IgD-negative memory B cell (primary cell): ENCODE data around the gene TMEM163. TPM values are rescaled to one million over a fixed set of nuclear protein-coding genes. Genes with fewer than 3 reads are reported as not detected.
A peak's percentile ranks its signal among the peaks of the same experiment; 100 is the strongest.
"Not testable (repeated sequence)": the region's sequence is repeated elsewhere in the genome, so short reads cannot be mapped to it uniquely, and the experiment has no call there.

Experiments
- H3K27ac Mint-ChIP-seq, 3 donors: one replicate each; pipeline ENCODE4 v1.8.0; 2020 to 2022; ENCODE audit warnings: mild to moderate bottlenecking in 3 of 3, mixed read lengths in 3 of 3, moderate library complexity in 1 of 3
- H3K27me3 Mint-ChIP-seq: one replicate; pipeline ENCODE4 v1.8.0; 2021; ENCODE audit warnings: mixed read lengths
- H3K36me3 Mint-ChIP-seq: one replicate; pipeline ENCODE4 v1.8.0; 2020; ENCODE audit warnings: mild to moderate bottlenecking, mixed read lengths
- H3K4me1 Mint-ChIP-seq, 3 donors: one replicate each; pipeline ENCODE4 v1.8.0; 2020 to 2022; ENCODE audit warnings: mixed read lengths in 3 of 3, mild to moderate bottlenecking in 1 of 3
- H3K4me3 Mint-ChIP-seq, 4 donors: one replicate each; pipeline ENCODE4 v1.8.0; 2020 to 2022; ENCODE audit warnings: mild to moderate bottlenecking in 4 of 4, mixed read lengths in 4 of 4, moderate library complexity in 3 of 4
- H3K9me3 Mint-ChIP-seq, 3 donors: one replicate each; pipeline ENCODE4 v1.8.0; 2020 to 2021; ENCODE audit warnings: mixed read lengths in 3 of 3, mild to moderate bottlenecking in 1 of 3
- polyA plus RNA-seq: library from polyadenylated mRNA; unstranded; fragments of 300-500 nt; fragmentation: Illumina TruSeq; gene quantifications from one replicate; pipeline ENCODE4 v1.2.3, GENCODE V29; 2021

TMEM163 gene
- polyA plus RNA-seq, 1 donor from 2014 or later: 1.2 TPM

DNA sequence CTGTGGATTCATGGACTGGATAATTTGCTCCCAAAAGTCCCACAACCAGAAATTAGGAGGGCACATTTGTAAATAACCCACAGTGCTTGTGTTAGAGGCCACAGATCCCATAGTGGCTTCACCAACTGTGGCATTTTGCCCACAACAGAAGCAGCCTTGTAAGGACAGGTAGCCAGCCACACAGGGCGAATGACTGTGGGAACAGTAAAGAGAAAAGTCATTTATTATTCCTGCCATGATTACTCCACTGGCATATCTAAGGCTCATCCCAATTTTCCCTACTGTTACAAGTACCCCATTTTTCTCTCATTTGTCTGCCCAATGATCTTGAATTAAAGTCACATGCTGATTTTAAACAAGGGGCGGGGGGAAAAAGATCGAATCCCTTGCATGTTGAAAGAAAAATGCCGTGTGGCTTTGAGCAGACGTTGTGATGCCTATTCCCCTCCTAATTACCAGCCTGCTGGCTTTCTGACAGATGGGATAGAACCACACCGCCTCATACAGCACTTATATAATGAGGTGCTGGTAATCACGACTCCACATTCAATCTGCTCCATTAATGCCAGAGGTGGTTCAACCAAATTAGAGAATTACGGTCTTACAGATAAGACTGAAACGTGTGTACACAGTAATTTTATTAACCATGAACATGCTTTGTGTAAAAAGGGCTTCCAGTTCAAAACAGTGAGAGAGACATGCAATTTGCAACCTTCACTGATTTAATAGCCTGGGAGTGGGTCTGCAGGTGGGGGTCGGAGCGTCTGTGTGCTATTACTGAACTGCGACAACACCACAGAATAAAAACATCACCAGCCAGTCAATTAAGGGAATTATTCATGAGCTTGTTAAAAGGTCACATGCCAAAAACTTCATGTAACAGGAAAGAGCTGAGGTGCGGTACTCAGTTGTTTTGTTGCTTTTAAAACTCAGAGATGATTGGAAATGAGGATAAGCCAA, 196.0 kb downstream of the TMEM163 start:
- Mint-ChIP-seq H3K4me1 (peaks cover 0 to 3% (median 0%) of the 10 kb centered on the region in 3 donors), H3K27ac (peak overlapping the region in 1 of 3 donors; percentile 11), H3K36me3 (peaks cover 10% of the 10 kb centered on the region), H3K27me3 (no peaks in the 10 kb centered on the region), H3K9me3 (peaks cover 0 to 2% (median 0%) of the 10 kb centered on the region in 3 donors), H3K4me3 (no peak overlapping the region)

DNA sequence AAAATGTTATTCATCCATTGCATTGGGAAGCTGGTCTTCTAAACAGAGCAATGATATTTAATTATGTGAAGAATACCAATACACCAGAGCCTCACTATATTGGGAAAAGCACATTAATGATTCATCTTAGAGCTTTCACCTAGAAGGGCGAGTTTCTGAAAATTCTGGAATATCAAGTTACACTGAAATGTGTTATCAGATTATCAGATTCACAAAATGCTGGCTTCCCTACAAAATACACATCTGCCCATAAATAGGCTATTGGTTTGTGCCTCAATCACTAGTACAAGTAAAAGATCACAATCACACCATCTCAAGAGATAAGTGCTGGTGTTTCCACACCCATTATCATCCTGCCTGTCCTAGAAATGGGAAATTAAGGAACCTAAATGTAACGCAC, 200.7 kb downstream of the TMEM163 start:
- H3K9me3 Mint-ChIP-seq: peaks cover 0 to 2% (median 0%) of the 10 kb centered on the region in 3 donors
- H3K27ac Mint-ChIP-seq: peak overlapping the region in 1 of 3 donors; percentile 19
- H3K4me1 Mint-ChIP-seq: no peaks in the 10 kb centered on the region
- H3K36me3 Mint-ChIP-seq: peaks cover 3% of the 10 kb centered on the region
- no peaks in the 10 kb centered on the region for H3K27me3 Mint-ChIP-seq
- H3K4me3 Mint-ChIP-seq: no peak overlapping the region

DNA sequence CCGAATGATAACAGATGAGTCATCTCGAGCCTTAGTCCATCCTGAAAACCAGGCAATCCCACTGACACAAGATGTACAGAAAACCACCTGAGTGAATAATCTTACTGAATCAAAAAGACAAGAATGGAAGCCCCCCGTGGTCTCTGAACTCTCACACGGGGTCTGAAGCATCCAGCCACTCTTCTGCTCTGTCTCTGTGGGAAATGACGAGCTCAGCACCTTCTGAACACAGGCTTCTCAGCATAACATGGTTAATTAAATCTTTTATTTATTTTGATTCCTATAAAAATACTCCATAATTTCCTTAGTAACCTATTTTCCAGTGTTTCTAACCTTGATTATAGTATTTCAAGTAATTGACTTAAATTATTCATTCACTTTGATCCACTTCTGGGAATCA, 203.7 kb downstream of the TMEM163 start:
- peaks cover 0 to 2% (median 0%) of the 10 kb centered on the region in 3 donors for H3K9me3 Mint-ChIP-seq

DNA sequence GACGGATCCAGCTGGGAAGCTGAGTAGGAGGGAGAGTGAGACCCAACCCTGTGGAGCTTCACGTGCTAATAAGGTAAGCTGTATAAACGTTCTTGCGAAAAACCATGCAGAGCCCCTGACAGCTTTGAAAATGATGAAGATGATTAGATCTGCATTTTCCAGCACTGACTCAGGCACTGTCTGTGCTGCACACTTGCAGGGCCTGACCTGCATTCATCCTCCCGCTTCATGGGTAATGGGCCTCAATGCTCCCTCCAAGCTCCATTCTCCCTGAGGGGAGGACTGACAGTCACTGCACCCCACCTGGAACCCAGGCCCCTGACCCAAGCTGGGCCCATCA, 205.4 kb downstream of the TMEM163 start:
- Mint-ChIP-seq H3K36me3 (no peaks in the 10 kb centered on the region), H3K27me3 (no peaks in the 10 kb centered on the region), H3K4me1 (no peaks in the 10 kb centered on the region), H3K27ac (peak overlapping the region in 2 of 3 donors; percentile 1 to 60), H3K4me3 (no peak overlapping the region), H3K9me3 (no peaks in the 10 kb centered on the region)

More for the DNA sequence above, 203.7 kb downstream of the TMEM163 start:
- Mint-ChIP-seq H3K4me3 (no peak overlapping the region), H3K27me3 (no peaks in the 10 kb centered on the region), H3K36me3 (peaks cover 3% of the 10 kb centered on the region), H3K27ac (no peak overlapping the region), H3K4me1 (no peaks in the 10 kb centered on the region)

DNA sequence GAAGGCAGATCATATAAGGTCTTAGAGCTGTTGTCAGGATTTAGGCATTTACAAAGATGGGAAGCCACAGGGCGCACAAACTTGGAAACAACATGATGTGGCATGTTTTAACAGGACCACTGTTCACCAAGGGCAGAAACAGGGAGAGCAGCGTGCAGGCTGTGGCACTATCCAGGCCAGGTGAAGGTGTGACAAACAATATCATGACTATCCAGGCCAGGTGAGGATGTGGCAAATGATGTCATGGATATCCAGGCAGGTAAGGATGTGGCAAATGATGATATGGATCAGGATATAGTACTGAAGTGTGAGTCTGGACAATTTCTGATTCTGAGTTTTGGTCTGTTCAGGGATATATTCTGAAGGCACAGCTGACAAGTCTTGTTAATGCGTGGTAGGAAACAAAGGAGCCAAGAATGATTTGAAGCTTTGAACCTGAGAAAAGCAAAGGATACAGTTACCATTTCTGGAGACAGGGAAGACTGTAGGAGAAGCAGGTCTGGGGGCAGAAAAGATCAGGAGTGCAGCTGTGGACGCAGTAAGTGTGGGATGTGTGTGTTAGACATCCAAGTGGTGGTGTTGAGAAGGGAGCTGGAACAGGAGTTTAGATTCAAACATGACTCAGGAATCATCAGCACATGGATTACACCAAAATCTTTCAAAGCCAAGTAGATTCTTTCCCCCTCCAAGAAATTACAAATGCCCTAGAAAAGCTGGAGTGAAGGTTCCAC, 205.9 kb downstream of the TMEM163 start:
- Mint-ChIP-seq H3K36me3 (no peaks in the 10 kb centered on the region), H3K4me3 (no peak overlapping the region), H3K4me1 (no peaks in the 10 kb centered on the region), H3K27ac (peak overlapping the region in 2 of 3 donors; percentile 1 to 60), H3K9me3 (no peaks in the 10 kb centered on the region), H3K27me3 (no peaks in the 10 kb centered on the region)

DNA sequence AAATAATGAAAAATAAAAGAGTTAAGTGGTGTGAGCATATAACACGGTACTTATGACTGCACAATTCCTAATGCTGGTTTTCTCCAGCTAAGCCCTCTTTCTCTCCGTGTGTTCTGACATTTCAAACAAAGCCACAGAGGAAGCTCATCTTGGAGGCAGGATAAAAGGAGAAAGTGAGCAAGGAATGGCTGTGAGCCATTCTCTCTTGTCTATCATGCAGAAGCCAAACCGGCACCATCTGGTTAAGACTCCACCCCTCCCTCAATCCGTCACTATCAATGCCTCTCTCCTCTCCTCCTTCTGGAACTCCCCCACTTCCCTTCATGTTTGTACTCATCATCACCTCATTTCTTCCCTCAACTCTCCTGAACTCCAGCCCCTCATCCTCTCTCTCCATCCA, 210.4 kb downstream of the TMEM163 start:
- peaks cover 5% of the 10 kb centered on the region for H3K36me3 Mint-ChIP-seq
- H3K27me3 Mint-ChIP-seq: no peaks in the 10 kb centered on the region
- no peak overlapping the region for H3K27ac Mint-ChIP-seq
- no peak overlapping the region for H3K4me3 Mint-ChIP-seq
- no peaks in the 10 kb centered on the region for H3K4me1 Mint-ChIP-seq
- H3K9me3 Mint-ChIP-seq: no peaks in the 10 kb centered on the region

DNA sequence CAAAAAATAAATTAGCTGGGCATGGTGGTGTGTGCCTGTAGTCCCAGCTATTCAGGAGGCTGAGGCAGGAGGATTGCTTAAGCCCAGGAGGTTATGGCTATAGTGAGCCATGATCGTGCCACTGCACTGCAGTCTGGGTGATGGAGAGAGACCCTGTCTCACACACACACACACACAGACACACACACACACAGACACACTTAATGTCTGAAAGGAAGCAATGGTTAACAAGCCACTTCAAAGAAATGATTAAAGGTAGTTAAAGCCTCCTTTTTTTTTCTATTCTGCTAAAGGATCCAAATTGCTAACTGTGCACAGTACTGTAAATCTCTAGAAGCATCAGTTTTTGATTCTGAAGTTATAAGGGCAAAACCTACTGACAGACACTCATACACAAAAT, 211.1 kb downstream of the TMEM163 start:
- H3K27me3 Mint-ChIP-seq: no peaks in the 10 kb centered on the region
- H3K27ac Mint-ChIP-seq: no peak overlapping the region
- H3K4me1 Mint-ChIP-seq: peaks cover 0 to 1% (median 0%) of the 10 kb centered on the region in 3 donors
- H3K4me3 Mint-ChIP-seq: no peak overlapping the region
- H3K36me3 Mint-ChIP-seq: peaks cover 5% of the 10 kb centered on the region
- no peaks in the 10 kb centered on the region for H3K9me3 Mint-ChIP-seq

DNA sequence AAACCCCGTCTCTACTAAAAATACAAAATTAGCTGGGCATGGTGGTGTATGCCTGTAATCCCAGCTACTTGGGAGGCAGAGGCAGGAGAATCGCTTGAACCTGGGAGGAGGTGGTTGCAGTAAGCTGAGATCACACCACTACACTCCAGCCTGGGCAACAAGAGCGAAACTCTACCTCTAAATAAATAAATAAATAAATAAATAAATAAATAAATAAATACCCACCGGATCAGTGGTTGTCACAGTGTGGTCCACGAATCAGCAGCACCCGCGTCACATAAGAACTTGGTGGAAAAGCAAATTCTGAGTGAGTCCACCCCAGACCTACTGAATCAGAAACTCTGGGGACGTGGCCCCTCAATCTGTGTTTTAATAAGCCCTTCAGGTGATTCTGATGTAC, 211.6 kb downstream of the TMEM163 start:
- H3K27ac Mint-ChIP-seq, H3K4me3 Mint-ChIP-seq, H3K9me3 Mint-ChIP-seq, H3K27me3 Mint-ChIP-seq, H3K4me1 Mint-ChIP-seq, H3K36me3 Mint-ChIP-seq: not testable (repeated sequence)

DNA sequence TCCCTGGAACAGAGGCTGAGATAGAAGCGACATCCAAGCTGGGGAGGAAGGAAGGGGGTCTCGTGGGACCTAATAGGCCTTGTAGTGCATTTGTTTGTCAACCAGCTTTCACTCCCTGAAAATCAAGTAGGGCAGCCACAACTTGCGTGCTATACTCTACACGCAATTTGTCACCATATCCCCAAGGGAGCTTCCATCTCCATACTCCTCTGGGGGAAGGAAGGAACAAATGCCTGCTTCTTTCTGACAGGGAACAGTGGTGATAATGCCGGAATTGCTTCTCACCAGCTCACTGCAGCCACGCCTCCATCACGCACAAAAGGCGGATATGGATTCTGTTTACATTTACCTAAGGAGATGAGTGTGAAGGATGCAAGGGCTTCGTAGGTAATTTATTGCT, 213.4 kb downstream of the TMEM163 start:
- Mint-ChIP-seq H3K36me3 (peaks cover 5% of the 10 kb centered on the region), H3K4me1 (peaks cover 0 to 1% (median 0%) of the 10 kb centered on the region in 3 donors), H3K4me3 (no peak overlapping the region), H3K27me3 (no peaks in the 10 kb centered on the region), H3K27ac (no peak overlapping the region), H3K9me3 (no peaks in the 10 kb centered on the region)

DNA sequence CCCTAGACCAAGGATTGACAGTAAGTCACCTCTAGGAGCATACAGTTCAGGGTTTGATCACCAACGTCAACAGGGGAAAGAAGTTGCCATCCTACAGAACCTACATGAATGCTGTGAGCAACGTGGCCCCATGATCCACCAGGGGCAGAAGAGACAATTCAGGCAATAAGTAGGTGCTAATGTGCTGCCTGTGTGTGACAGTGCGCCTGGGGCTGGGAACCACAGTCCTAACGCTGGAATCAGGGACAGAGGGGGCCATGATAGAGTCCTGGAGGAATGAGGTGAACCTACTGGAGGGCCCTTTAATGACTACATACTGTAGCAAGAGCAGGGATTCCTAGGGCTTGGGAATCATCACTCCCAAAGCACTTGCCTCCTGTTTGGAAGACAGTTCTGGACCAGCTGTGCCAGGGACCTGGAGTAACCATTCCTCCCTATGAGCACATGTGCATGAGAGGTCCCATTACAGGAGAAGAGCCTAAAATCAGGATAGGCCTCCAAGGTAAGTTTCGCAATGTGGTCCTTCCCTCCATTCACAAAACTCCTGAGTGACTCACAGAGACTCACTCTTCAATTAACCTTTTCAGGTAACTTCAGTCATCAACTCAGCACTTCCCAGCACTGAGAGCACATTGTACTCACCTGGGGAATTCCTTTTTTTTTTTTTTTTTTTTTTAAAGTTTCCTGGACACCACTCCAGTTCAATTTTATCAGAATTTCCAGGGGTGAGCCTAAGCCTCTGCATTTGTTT, 214.0 kb downstream of the TMEM163 start:
- Mint-ChIP-seq H3K9me3 (no peaks in the 10 kb centered on the region), H3K36me3 (peaks cover 5% of the 10 kb centered on the region), H3K27ac (no peak overlapping the region), H3K4me1 (peaks cover 0 to 1% (median 0%) of the 10 kb centered on the region in 3 donors), H3K27me3 (no peaks in the 10 kb centered on the region), H3K4me3 (no peak overlapping the region)

DNA sequence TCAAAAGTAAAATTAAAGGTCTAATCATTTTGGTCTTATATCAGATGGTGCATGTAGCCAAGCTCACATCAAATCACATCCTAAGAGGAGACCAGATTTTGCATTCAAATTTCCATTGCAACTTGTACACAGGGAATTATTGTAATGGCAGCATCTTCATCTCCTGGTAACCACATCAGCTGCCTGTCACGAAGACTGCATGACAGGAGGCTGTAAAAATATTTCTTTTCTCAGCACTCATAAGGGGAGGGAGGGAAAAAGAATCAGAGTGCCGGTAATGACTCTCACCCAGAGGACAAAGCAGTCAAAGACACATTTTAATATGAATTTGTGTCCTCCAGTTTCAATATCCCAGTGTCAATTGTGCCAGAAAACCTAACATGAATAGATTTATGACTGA, 216.7 kb downstream of the TMEM163 start:
- Mint-ChIP-seq H3K9me3 (no peaks in the 10 kb centered on the region), H3K4me3 (no peak overlapping the region), H3K36me3 (peaks cover 5% of the 10 kb centered on the region), H3K27me3 (no peaks in the 10 kb centered on the region), H3K4me1 (peaks cover 0 to 1% (median 0%) of the 10 kb centered on the region in 3 donors), H3K27ac (peak overlapping the region in 1 of 3 donors; percentile 55)

DNA sequence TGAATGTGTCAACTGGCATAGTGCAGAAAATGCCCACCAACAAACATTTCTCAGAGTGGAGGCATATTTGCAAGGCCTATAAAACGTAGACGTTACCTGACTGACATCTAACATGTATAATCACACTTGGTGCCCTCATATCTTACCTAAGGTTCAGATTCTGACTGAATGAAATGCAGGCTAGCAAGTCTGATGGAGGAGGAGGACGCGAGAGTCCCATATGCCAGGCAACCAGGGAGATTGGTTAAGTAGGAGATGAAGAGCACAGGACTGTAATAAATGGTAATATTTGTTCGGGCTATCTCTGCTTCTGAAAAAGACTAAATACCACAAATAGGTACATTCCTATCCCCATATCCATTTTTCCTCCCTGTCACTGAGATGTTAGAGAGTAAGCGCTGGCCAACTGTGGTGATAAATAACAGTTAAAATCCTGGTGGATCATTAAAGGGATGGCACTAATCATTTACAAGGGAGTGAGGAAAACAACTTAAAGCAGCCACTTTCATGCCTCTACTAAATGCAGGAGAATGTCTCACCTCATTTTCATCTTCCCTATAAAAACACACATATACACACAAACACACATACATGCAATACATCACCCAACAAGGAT, 217.2 kb downstream of the TMEM163 start:
- Mint-ChIP-seq H3K27ac (peak overlapping the region in 1 of 3 donors; percentile 55), H3K36me3 (peaks cover 5% of the 10 kb centered on the region), H3K27me3 (no peaks in the 10 kb centered on the region), H3K9me3 (no peaks in the 10 kb centered on the region), H3K4me3 (no peak overlapping the region), H3K4me1 (peaks cover 0 to 1% (median 0%) of the 10 kb centered on the region in 3 donors)

DNA sequence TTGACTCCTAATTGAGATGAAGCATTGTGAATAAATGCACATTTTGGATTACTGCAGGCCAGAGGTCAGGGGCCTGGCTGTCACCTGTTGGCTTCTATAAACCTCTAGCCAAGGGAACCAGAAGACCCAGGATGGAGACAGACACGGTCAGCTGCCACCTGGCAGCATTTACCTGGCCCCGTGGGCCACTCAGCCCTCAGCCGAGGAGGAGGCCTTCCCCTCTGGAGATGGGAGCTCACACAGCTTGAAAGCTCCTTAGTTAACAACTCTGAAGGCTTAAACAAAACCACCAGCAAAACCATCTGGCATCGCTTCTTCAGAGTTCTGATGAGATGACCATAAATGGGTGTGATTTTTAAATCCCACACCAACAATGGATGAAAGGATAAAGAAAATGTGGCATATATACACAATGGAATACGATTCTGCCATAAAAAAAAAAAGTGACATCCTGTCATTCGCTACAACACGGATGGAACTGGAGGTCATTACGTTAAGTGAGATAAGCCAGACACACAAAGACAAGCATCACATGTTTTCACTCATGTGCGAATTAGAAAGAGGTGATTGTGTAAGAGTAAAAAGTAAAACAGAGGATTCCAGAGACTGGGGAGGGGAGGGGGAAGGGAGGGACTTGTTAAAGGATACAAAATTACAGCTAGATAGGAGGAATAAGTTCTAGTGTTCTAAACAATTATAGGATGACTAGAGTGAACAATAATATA, 218.4 kb downstream of the TMEM163 start:
- Mint-ChIP-seq H3K9me3 (no peaks in the 10 kb centered on the region), H3K27ac (no peak overlapping the region), H3K36me3 (peaks cover 5% of the 10 kb centered on the region), H3K27me3 (no peaks in the 10 kb centered on the region), H3K4me1 (peaks cover 0 to 1% (median 0%) of the 10 kb centered on the region in 3 donors), H3K4me3 (no peak overlapping the region)

DNA sequence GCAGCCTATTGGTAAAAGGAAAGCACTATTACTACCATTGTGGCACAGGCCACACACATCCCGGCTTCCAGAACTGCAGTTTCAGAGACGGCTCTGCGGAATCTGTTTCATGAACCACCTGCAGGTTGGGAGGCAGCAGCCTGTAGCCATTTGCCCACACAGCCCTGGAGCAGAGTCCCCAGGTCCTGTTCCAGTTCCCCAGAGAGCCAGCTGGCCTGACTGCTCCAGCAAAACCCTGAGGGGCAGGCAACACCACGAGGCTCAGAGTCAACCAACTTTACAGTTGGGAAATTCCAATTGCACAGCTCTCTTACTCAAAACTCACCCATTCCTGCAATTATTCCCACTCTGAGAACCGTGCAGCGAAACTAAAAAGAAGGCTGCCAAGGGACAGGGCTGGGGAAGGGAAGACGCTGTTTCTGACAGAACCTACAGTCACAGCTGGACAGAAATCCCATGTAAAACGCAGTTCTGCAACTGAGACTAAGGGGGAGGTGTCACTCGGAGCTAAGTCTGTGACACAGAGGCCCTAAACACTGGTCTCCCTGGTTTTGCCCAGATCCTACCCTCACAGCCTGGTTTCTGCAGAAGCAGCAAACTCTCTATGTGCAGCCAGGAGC, 219.4 kb downstream of the TMEM163 start:
- Mint-ChIP-seq H3K27me3 (no peaks in the 10 kb centered on the region), H3K27ac (no peak overlapping the region), H3K4me3 (no peak overlapping the region), H3K36me3 (peaks cover 5% of the 10 kb centered on the region), H3K9me3 (no peaks in the 10 kb centered on the region), H3K4me1 (peaks cover 0 to 1% (median 0%) of the 10 kb centered on the region in 3 donors)
